ENCODE results near the gene GALNT7. TPM values are rescaled to one million over a fixed set of nuclear protein-coding genes. Genes with fewer than 3 reads are reported as not detected.

GALNT7 gene
- total RNA-seq, 1 donor = 19.6 TPM

DNA sequence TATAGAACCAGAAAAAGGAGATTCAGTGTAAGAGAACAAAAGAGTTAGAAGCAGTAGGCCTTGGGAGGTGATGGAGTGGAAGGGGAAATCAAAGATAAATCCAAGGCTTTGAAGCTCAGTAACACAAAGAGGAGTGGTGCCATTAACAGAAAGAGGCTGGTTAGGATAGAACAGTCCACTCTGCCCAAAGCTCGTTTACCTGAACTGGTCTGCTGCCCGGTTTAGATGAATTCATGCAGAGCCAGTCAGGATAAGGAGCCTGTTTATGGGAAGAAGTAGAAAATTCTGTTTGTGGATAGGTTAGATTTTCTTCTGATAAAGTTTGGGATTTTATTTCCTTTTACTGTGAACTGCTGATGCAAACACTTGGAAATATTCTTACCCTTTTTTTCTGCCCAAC is 85.0 kb downstream of the GALNT7 start:
- no peak for TF ChIP-seq CTCF (IDR thresholded peaks at IDR 0.05; ENCODE audit: insufficient read depth, low read length)
- DNase-seq (ENCODE audit: low read depth) = no peak
- H3K4me3 ChIP-seq (ENCODE audit: low read depth, low read length) = no peak overlapping the region

- no peak for DNase-seq (ENCODE audit: low read depth)
- TF ChIP-seq CTCF (IDR thresholded peaks at IDR 0.05; ENCODE audit: insufficient read depth, low read length) = no peak
- H3K4me3 ChIP-seq (ENCODE audit: low read depth, low read length) = no peak overlapping the region
Observed at GRCh38 chr4:173254646-173255045, 86.0 kb downstream of the GALNT7 start.

GRCh38 chr4:173256825-173257224 is 88.2 kb downstream of the GALNT7 start:
- no peak for TF ChIP-seq CTCF (IDR thresholded peaks at IDR 0.05; ENCODE audit: insufficient read depth, low read length)
- no peak overlapping the region for H3K4me3 ChIP-seq (ENCODE audit: low read depth, low read length)
- no peak for DNase-seq (ENCODE audit: low read depth)

- TF ChIP-seq CTCF (IDR thresholded peaks at IDR 0.05; ENCODE audit: insufficient read depth, low read length) = peak; percentile 89
- peak; percentile 80 for DNase-seq (ENCODE audit: low read depth)
- H3K4me3 ChIP-seq (ENCODE audit: low read depth, low read length) = no peak overlapping the region
Observed at GRCh38 chr4:173257732-173258717, 89.4 kb downstream of the GALNT7 start.

DNA sequence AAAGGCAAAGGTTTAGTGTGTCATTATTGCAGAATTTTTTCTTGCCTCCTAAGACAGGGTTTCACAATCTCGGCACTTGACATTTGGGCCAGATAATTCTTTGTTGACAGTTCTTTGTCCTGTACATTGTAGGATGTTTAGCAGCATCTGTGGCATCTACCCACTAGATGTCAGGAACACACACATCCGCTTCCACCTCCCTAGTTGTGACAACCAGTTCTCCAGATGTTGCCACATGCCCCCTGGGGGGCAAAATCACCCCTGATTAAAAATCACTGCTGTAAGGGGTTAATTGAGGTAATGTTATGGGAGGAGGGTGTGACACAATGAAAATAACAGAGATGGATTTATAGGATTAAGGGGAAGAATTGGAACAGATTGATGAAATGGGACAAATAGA is 90.3 kb downstream of the GALNT7 start:
- TF ChIP-seq CTCF (IDR thresholded peaks at IDR 0.05; ENCODE audit: insufficient read depth, low read length) = peak; percentile 2
- no peak overlapping the region for H3K4me3 ChIP-seq (ENCODE audit: low read depth, low read length)
- DNase-seq (ENCODE audit: low read depth) = no peak

DNA sequence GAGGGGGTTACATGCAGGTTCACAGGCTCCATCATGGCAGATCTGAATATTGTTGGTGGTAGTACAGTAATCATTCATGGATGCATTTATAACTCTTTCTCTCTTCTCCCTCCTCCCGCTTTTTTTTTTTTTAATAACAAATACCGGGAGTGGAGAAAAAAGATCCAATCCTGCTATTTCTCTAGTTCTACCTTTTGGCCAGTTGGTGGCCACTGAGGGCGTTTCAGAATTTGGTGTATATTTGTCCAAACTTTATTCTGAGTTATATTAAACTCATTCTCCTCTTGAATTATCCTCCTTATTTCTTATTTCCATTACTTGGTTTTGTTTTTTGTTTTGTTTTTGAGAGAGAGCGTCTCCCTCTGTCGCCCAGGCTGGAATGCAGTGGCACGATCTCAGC is 90.7 kb downstream of the GALNT7 start:
- DNase-seq (ENCODE audit: low read depth) = no peak
- no peak overlapping the region for H3K4me3 ChIP-seq (ENCODE audit: low read depth, low read length)
- peak; percentile 31 for TF ChIP-seq CTCF (IDR thresholded peaks at IDR 0.05; ENCODE audit: insufficient read depth, low read length)

All from fibroblast of the aortic adventitia (primary cell).